Lower leg skin (tissue), 3 donors: ENCODE measurements around the gene ATMIN.

Experiments used
- CTCF ChIP-seq, 3 donors: fragments of 450-650 bp; IDR thresholded peaks; one replicate each; pipeline ENCODE4 v1.5.1; 2016; ENCODE audit warnings: antibody characterized with exemption in 3 of 3, mild to moderate bottlenecking in 3 of 3, moderate library complexity in 2 of 3
- POLR2A ChIP-seq, 2 donors: fragments of 450-650 bp; IDR thresholded peaks; one replicate each; pipeline ENCODE4 v1.6.1; 2016 to 2017; ENCODE audit warnings: antibody characterized with exemption in 2 of 2, mild to moderate bottlenecking in 1 of 2, moderate library complexity in 1 of 2

- no peak for TF ChIP-seq POLR2A (IDR thresholded peaks at IDR 0.05)
- TF ChIP-seq CTCF (IDR thresholded peaks at IDR 0.05) = no peak
Measured at GRCh38 chr16:80993834-80994233, 41.8 kb upstream of the ATMIN start.
